OCI-LY7 (cell line): ENCODE measurements around the gene CENPVL2. TPM values are rescaled to one million over a fixed set of nuclear protein-coding genes. Genes with fewer than 3 reads are reported as not detected.
"Not testable (repeated sequence)": the region's sequence is repeated elsewhere in the genome, so short reads cannot be mapped to it uniquely, and the experiment has no call there.

Experiments used
- BruUV-seq: library from RNA; stranded (reverse); fragments of 400-500 nt; replicated peaks from 2 replicates; lab custom pipeline; 2021; lab: Mats Ljungman, UMichigan
- CTCF ChIA-PET: fragments of 300-600 bp; sonication (Branson Sonifier 250); formaldehyde crosslinking; loops from one replicate; lab custom pipeline; 2022; ENCODE audit warnings: antibody characterized with exemption; ENCODE audit not compliant: unreplicated experiment; lab: Charles Lee
- POLR2A ChIA-PET: fragments of 300-600 bp; sonication (Branson Sonifier 250); formaldehyde crosslinking; loops from one replicate; lab custom pipeline; 2022; ENCODE audit warnings: antibody characterized with exemption; lab: Charles Lee
- DNase-seq: peaks from one replicate; pipeline ENCODE4 v3.0.0-alpha.2; 2015; ENCODE audit warnings: low spot score
- H2AFZ ChIP-seq: fragments of 200-600 bp; sonication (generic), shearing (Covaris generic); 2 replicates; pipeline ENCODE4 v1.6.1; 2014; ENCODE audit warnings: mild to moderate bottlenecking, antibody characterized with exemption, low read length, moderate library complexity
- H3K27ac ChIP-seq: fragments of 200-600 bp; sonication (generic); 2 replicates; pipeline ENCODE4 v1.5.1; 2014; ENCODE audit warnings: mixed run types, low read depth, mild to moderate bottlenecking, moderate library complexity, low read length, inconsistent platforms; ENCODE audit not compliant: poor library complexity, severe bottlenecking
- H3K36me3 ChIP-seq: fragments of 200-600 bp; sonication (generic); 2 replicates; pipeline ENCODE4 v1.6.1; 2014; ENCODE audit warnings: mild to moderate bottlenecking, antibody characterized with exemption, low read length, moderate library complexity, mixed read lengths; ENCODE audit not compliant: insufficient read depth
- H3K4me1 ChIP-seq: fragments of 200-600 bp; sonication (generic); 2 replicates; pipeline ENCODE4 v1.5.1; 2014; ENCODE audit warnings: mild to moderate bottlenecking, low read length; ENCODE audit not compliant: insufficient read depth, poor library complexity, severe bottlenecking
- H3K4me2 ChIP-seq: fragments of 200-600 bp; sonication (generic); 2 replicates; pipeline ENCODE4 v1.6.1; 2014; ENCODE audit warnings: mild to moderate bottlenecking, low read length
- H3K4me3 ChIP-seq: fragments of 200-600 bp; sonication (generic); 2 replicates; pipeline ENCODE4 v1.5.1; 2014; ENCODE audit warnings: mild to moderate bottlenecking, low read depth, low read length; ENCODE audit not compliant: poor library complexity, severe bottlenecking
- H3K79me2 ChIP-seq: fragments of 200-600 bp; sonication (generic); 2 replicates; pipeline ENCODE4 v1.6.1; 2016; ENCODE audit warnings: low read depth, mild to moderate bottlenecking, low read length, moderate library complexity, mixed read lengths; ENCODE audit not compliant: insufficient read depth
- H3K9me2 ChIP-seq: fragments of 200-600 bp; sonication (generic); 2 replicates; pipeline ENCODE4 v1.6.1; 2016; ENCODE audit warnings: mild to moderate bottlenecking, low read length, mixed read lengths; ENCODE audit not compliant: insufficient read depth
- H3K9me3 ChIP-seq: fragments of 200-600 bp; sonication (generic); 2 replicates; pipeline ENCODE4 v1.6.1; 2014; ENCODE audit warnings: mild to moderate bottlenecking, mixed run types, low read length, mixed read lengths
- H4K20me1 ChIP-seq: fragments of 200-600 bp; sonication (generic); 2 replicates; pipeline ENCODE4 v1.6.1; 2014; ENCODE audit warnings: mild to moderate bottlenecking, antibody characterized with exemption, low read length, moderate library complexity, mixed read lengths; ENCODE audit not compliant: insufficient read depth
- EZH2phosphoT487 ChIP-seq: fragments of 200-600 bp; sonication (generic); IDR thresholded peaks from 2 replicates; pipeline ENCODE4 v1.6.1; 2018; ENCODE audit warnings: low read depth, borderline replicate concordance, mild to moderate bottlenecking, mixed run types, antibody characterized with exemption, low read length, moderate library complexity, mixed read lengths
- intact Hi-C: fragments of 100-400 bp; cut with micrococcal nuclease; formaldehyde crosslinking; loops from one replicate; pipeline ENCODE4 v1.10.0; 2022; ENCODE audit not compliant: unreplicated experiment
- total RNA-seq, 2 experiments: library from RNA; depleted of rRNA in 1 of 2; stranded (reverse); fragments of >200 nt in 1 of 2; shearing (Covaris generic) in 1 of 2; gene quantifications; 2 replicates each; pipeline ENCODE4 v1.2.3, GENCODE V29; 2014 to 2022
- TF ChIP-seq, protein P1 (sequence below): fragments of 200-600 bp; sonication (generic); conservative IDR thresholded peaks from 2 replicates; pipeline ENCODE4 v1.5.1; 2014; ENCODE audit warnings: mild to moderate bottlenecking, antibody characterized with exemption, low read length, moderate library complexity, mixed read lengths

CENPVL2 gene
- total RNA-seq, 2 experiments from 2014 or later: not detected

DNA sequence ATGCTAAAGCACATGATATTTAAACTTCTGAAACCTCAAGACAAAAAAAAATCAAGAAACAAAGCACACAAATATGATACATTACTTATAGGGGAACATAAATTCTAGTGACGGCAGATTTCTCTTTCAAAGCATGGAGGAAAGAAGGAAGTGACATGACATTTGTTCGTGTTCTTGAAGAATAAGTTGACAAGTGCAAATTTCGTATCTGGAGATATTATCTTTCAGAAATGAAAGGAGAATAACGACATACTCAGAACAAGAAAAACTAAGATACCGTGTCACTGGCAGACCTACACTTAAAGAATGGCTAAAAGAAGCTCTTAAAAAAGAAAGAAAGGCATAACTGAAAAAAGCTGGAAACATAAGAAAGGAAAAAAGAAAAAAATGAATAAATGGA is 16.6 kb downstream of the CENPVL2 start:
- Histone ChIP-seq H2AFZ (no peak overlapping the region), H3K4me3 (no peak overlapping the region), H4K20me1 (no peaks in the 10 kb centered on the region), H3K79me2 (no peaks in the 10 kb centered on the region), H3K9me2 (no peaks in the 10 kb centered on the region), H3K4me2 (no peak overlapping the region), H3K36me3 (no peaks in the 10 kb centered on the region), H3K9me3 (no peaks in the 10 kb centered on the region), H3K4me1 (no peaks in the 10 kb centered on the region), H3K27ac (no peak overlapping the region)
- BruUV-seq: no TSS peak
- intact Hi-C loops: no loop called here
- no peak for DNase-seq
- POLR2A ChIA-PET: interaction anchor here (0.7 kb wide), 1 partner anchor 444 kb away, joined by 3 read pairs; no protein-coding TSS in a partner anchor
- CTCF ChIA-PET: no interaction called here
- TF ChIP-seq, protein P1, sequence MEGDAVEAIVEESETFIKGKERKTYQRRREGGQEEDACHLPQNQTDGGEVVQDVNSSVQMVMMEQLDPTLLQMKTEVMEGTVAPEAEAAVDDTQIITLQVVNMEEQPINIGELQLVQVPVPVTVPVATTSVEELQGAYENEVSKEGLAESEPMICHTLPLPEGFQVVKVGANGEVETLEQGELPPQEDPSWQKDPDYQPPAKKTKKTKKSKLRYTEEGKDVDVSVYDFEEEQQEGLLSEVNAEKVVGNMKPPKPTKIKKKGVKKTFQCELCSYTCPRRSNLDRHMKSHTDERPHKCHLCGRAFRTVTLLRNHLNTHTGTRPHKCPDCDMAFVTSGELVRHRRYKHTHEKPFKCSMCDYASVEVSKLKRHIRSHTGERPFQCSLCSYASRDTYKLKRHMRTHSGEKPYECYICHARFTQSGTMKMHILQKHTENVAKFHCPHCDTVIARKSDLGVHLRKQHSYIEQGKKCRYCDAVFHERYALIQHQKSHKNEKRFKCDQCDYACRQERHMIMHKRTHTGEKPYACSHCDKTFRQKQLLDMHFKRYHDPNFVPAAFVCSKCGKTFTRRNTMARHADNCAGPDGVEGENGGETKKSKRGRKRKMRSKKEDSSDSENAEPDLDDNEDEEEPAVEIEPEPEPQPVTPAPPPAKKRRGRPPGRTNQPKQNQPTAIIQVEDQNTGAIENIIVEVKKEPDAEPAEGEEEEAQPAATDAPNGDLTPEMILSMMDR: no peak
- no peak for TF ChIP-seq EZH2phosphoT487

DNA sequence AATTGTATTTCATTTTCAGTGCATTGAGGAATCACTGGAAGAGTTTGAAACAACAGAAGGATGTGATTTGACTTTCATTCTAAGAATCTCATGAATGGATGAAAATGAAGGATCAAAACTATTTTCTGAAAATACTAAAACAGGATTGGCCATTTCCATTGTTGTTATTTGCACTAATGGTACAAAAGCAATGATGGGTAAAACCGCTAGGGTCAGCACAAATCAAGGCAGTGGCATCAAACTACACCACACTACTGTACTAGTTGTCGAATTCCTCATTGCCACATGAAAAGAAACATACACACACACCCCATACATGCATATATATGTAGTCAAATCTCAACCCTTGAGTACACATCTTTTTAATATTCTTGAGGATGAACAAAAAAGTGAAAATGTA is 39.3 kb downstream of the CENPVL2 start:
- intact Hi-C loops: loop anchor here (5.0 kb wide), 1 partner anchor 619 kb away; no protein-coding TSS in a partner anchor
- Histone ChIP-seq H4K20me1 (no peaks in the 10 kb centered on the region), H3K4me1 (no peaks in the 10 kb centered on the region), H3K36me3 (no peaks in the 10 kb centered on the region), H2AFZ (no peak overlapping the region), H3K9me3 (no peaks in the 10 kb centered on the region), H3K4me2 (no peak overlapping the region), H3K27ac (no peak overlapping the region), H3K4me3 (no peak overlapping the region), H3K9me2 (no peaks in the 10 kb centered on the region), H3K79me2 (no peaks in the 10 kb centered on the region)
- ChIA-PET CTCF (no interaction called here), POLR2A (interaction anchor here (1.1 kb wide), 1 partner anchor 162 kb away, joined by 3 read pairs; no protein-coding TSS in a partner anchor)
- TF ChIP-seq, protein P1: no peak
- no peak for TF ChIP-seq EZH2phosphoT487
- DNase-seq: no peak
- BruUV-seq: no TSS peak

DNA sequence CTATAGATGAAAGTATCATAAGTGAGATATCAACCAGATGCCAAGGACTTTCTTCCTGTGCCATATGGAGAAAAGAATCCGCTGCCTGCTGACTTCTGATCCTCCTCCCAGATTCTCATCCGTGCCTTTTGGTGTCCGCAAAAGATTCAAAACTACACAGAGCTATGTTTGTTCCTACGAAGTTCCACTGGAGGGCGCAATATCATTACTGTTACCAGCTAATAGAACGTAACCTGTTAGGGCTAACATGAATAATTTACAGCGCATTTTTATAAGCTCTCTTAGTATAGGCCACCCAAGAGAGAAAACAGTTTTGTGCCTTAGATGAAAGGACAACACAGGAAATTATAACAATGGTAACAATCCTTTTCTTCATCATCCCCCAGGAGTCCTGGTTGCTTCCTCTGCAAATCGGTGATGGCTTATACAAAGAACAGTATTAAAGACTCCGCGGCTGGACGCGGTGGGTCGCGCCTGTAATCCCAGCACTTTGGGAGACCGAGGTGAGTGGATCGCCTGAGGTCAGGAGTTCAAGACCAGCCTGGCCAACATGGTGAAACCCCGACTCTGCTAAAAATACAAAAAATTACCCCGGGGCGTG is 41.1 kb downstream of the CENPVL2 start:
- Histone ChIP-seq H3K79me2 (no peaks in the 10 kb centered on the region), H3K9me3 (no peaks in the 10 kb centered on the region), H4K20me1 (no peaks in the 10 kb centered on the region), H3K36me3 (no peaks in the 10 kb centered on the region), H3K9me2 (no peaks in the 10 kb centered on the region), H2AFZ (no peak overlapping the region), H3K4me3 (no peak overlapping the region), H3K4me2 (no peak overlapping the region), H3K4me1 (no peaks in the 10 kb centered on the region), H3K27ac (no peak overlapping the region)
- DNase-seq: peak; percentile 47
- POLR2A ChIA-PET: no interaction called here
- no peak for TF ChIP-seq EZH2phosphoT487
- TF ChIP-seq, protein P1: peak; percentile 78
- CTCF ChIA-PET: interaction anchor here (1.1 kb wide), 1 partner anchor 620 kb away, joined by 3 read pairs; no protein-coding TSS in a partner anchor
- intact Hi-C loops: loop anchor here (1.0 to 5.0 kb wide), 2 partner anchors 219 to 621 kb away; no protein-coding TSS in a partner anchor
- no TSS peak for BruUV-seq

- H4K20me1 ChIP-seq, H3K27ac ChIP-seq, H2AFZ ChIP-seq, H3K79me2 ChIP-seq, CTCF ChIA-PET, H3K9me2 ChIP-seq, intact Hi-C loops, H3K4me2 ChIP-seq, POLR2A ChIA-PET, H3K4me3 ChIP-seq, DNase-seq, H3K36me3 ChIP-seq, H3K9me3 ChIP-seq, BruUV-seq, H3K4me1 ChIP-seq: not testable (repeated sequence)
Observed at GRCh38 chrX:51636511-51636910, 46.1 kb downstream of the CENPVL2 start.
